Osteoblast (primary cell): ENCODE data around the gene RNF224. TPM values are rescaled to one million over a fixed set of nuclear protein-coding genes. Genes with fewer than 3 reads are reported as not detected.

Experiments used
- DNase-seq: peaks from one replicate; pipeline ENCODE4 v3.0.0; 2011; ENCODE audit warnings: low spot score, mixed read lengths; ENCODE audit not compliant: insufficient read length; ENCODE audit errors: missing footprints
- H2AFZ ChIP-seq: 2 replicates; pipeline ENCODE4 v1.6.0; 2011; ENCODE audit warnings: mild to moderate bottlenecking, low read length
- H3K27ac ChIP-seq: 2 replicates; pipeline ENCODE4 v1.5.1; 2011; ENCODE audit warnings: mild to moderate bottlenecking, low read depth, low read length, moderate library complexity
- H3K27me3 ChIP-seq: 2 replicates; pipeline ENCODE4 v1.6.0; 2012; ENCODE audit warnings: mild to moderate bottlenecking, control low read depth, inconsistent platforms, low read length, moderate library complexity; ENCODE audit not compliant: insufficient read depth
- H3K36me3 ChIP-seq: 2 replicates; pipeline ENCODE4 v1.5.1; 2011; ENCODE audit warnings: mild to moderate bottlenecking, low read length, control low read depth, moderate library complexity; ENCODE audit not compliant: insufficient read depth
- H3K4me1 ChIP-seq: 2 replicates; pipeline ENCODE4 v1.5.1; 2011; ENCODE audit warnings: mild to moderate bottlenecking, low read length, control low read depth, moderate library complexity; ENCODE audit not compliant: insufficient read depth
- H3K4me2 ChIP-seq: 2 replicates; pipeline ENCODE4 v1.6.0; 2011; ENCODE audit warnings: mild to moderate bottlenecking, low read length; ENCODE audit not compliant: insufficient read depth
- H3K4me3 ChIP-seq: fragments of 200-600 bp; sonication (generic); 3 replicates; pipeline ENCODE4 v1.5.1; 2012; ENCODE audit warnings: mild to moderate bottlenecking, low read length, inconsistent platforms; ENCODE audit not compliant: insufficient read depth
- H3K79me2 ChIP-seq: 2 replicates; pipeline ENCODE4 v1.6.0; 2012; ENCODE audit warnings: mild to moderate bottlenecking, low read length, control low read depth, inconsistent platforms; ENCODE audit not compliant: insufficient read depth
- H3K9me3 ChIP-seq: 2 replicates; pipeline ENCODE4 v1.5.1; 2011; ENCODE audit warnings: low read depth, low read length, control low read depth
- H4K20me1 ChIP-seq: 2 replicates; pipeline ENCODE4 v1.6.0; 2012; ENCODE audit warnings: mild to moderate bottlenecking, low read length, control low read depth; ENCODE audit not compliant: insufficient read depth
- CTCF ChIP-seq: IDR thresholded peaks from 2 replicates; pipeline ENCODE4 v1.5.1; 2011; ENCODE audit warnings: mild to moderate bottlenecking, low read depth, low read length, moderate library complexity; ENCODE audit errors: extremely low read depth
- total RNA-seq: library from RNA; depleted of rRNA; stranded (reverse); fragments of >200 nt; gene quantifications from 2 replicates; pipeline ENCODE4 v1.2.3, GENCODE V29; 2012

The RNF224 gene
- total RNA-seq, 1 donor: under 0.01 TPM

- Histone ChIP-seq H3K27ac (peak overlapping the region; percentile 61), H3K4me1 (peaks cover 20% of the 10 kb centered on the region), H3K27me3 (no peaks in the 10 kb centered on the region), H3K79me2 (peaks cover 17% of the 10 kb centered on the region), H3K4me3 (no peak overlapping the region), H3K4me2 (no peak overlapping the region), H3K36me3 (peaks cover 49% of the 10 kb centered on the region), H3K9me3 (no peaks in the 10 kb centered on the region), H2AFZ (no peak overlapping the region), H4K20me1 (peaks cover 11% of the 10 kb centered on the region)
- peak; percentile 97 for DNase-seq
- TF ChIP-seq CTCF: no peak
Measured at GRCh38 chr9:137269231-137269772, 42.0 kb downstream of the RNF224 start.

- Histone ChIP-seq H3K27ac (no peak overlapping the region), H2AFZ (no peak overlapping the region), H3K4me1 (peaks cover 20% of the 10 kb centered on the region), H3K9me3 (no peaks in the 10 kb centered on the region), H3K4me2 (no peak overlapping the region), H3K36me3 (peaks cover 42% of the 10 kb centered on the region), H3K79me2 (peaks cover 14% of the 10 kb centered on the region), H3K27me3 (no peaks in the 10 kb centered on the region), H3K4me3 (no peak overlapping the region), H4K20me1 (peaks cover 11% of the 10 kb centered on the region)
- no peak for TF ChIP-seq CTCF
- DNase-seq: peak; percentile 85
Measured at GRCh38 chr9:137270929-137271695, 43.8 kb downstream of the RNF224 start.

- peak; percentile 68 for DNase-seq
- Histone ChIP-seq H3K36me3 (peaks cover 39% of the 10 kb centered on the region), H3K27me3 (no peaks in the 10 kb centered on the region), H3K4me3 (no peak overlapping the region), H3K79me2 (peaks cover 14% of the 10 kb centered on the region), H3K9me3 (no peaks in the 10 kb centered on the region), H3K4me2 (no peak overlapping the region), H3K4me1 (peaks cover 25% of the 10 kb centered on the region), H2AFZ (no peak overlapping the region), H3K27ac (no peak overlapping the region), H4K20me1 (peaks cover 11% of the 10 kb centered on the region)
- TF ChIP-seq CTCF: no peak
Measured at GRCh38 chr9:137271696-137272076, 44.4 kb downstream of the RNF224 start.
